HG03457 (cell line): Measurements from ENCODE around the gene PDZD2.

Experiments
- ATAC-seq: cut with Tn5 transposase; IDR thresholded peaks from one replicate; pipeline ENCODE4 v1.9.1; 2021; ENCODE audit warnings: moderate number of reproducible peaks; ENCODE audit not compliant: unreplicated experiment

PDZD2 gene

GRCh38 chr5:31913808-31914207, 274.9 kb downstream of the PDZD2 start:
- no peak for ATAC-seq

- ATAC-seq, result no peak
These were observed 277.4 kb downstream of the PDZD2 start for GRCh38 chr5:31916327-31916726.

- no peak for ATAC-seq
These were observed 279.8 kb downstream of the PDZD2 start for GRCh38 chr5:31918739-31919138.

- no peak for ATAC-seq
These were observed 282.9 kb downstream of the PDZD2 start for GRCh38 chr5:31921852-31922305.

GRCh38 chr5:31924005-31924404, 285.1 kb downstream of the PDZD2 start:
- ATAC-seq, result no peak

- no peak for ATAC-seq
These were observed 292.9 kb downstream of the PDZD2 start for GRCh38 chr5:31931874-31932273.

GRCh38 chr5:31934156-31934555, 295.2 kb downstream of the PDZD2 start:
- no peak for ATAC-seq

- no peak for ATAC-seq
These were observed 296.8 kb downstream of the PDZD2 start for GRCh38 chr5:31935496-31936369.

- ATAC-seq, result no peak
These were observed 297.8 kb downstream of the PDZD2 start for GRCh38 chr5:31936683-31937082.

GRCh38 chr5:31937226-31937625, 298.3 kb downstream of the PDZD2 start:
- no peak for ATAC-seq

- ATAC-seq, result no peak
These were observed 298.8 kb downstream of the PDZD2 start for GRCh38 chr5:31937703-31938102.

- no peak for ATAC-seq
These were observed 300.2 kb downstream of the PDZD2 start for GRCh38 chr5:31939151-31939550.

GRCh38 chr5:31941151-31941755, 302.3 kb downstream of the PDZD2 start:
- no peak for ATAC-seq

- no peak for ATAC-seq
These were observed 303.6 kb downstream of the PDZD2 start for GRCh38 chr5:31942546-31942945.

GRCh38 chr5:31944684-31945445, 305.9 kb downstream of the PDZD2 start:
- no peak for ATAC-seq

- ATAC-seq, result no peak
These were observed 309.1 kb downstream of the PDZD2 start for GRCh38 chr5:31948006-31948405.

GRCh38 chr5:31952067-31952466, 313.1 kb downstream of the PDZD2 start:
- ATAC-seq, result no peak

GRCh38 chr5:31954091-31954490, 315.2 kb downstream of the PDZD2 start:
- no peak for ATAC-seq

- no peak for ATAC-seq
These were observed 318.2 kb downstream of the PDZD2 start for GRCh38 chr5:31957151-31957550.

- no peak for ATAC-seq
These were observed 323.4 kb downstream of the PDZD2 start for GRCh38 chr5:31962351-31962751.

GRCh38 chr5:31962871-31963307, 324.0 kb downstream of the PDZD2 start:
- no peak for ATAC-seq
